Mesenchymal stem cell (in vitro differentiated cells and primary cell): ENCODE results near the gene FCER2.

Experiments used
- DNase-seq: peaks from one replicate; pipeline ENCODE4 v3.0.0-alpha.2; 2013
- H2AFZ ChIP-seq: one replicate; pipeline ENCODE4 v1.6.1; 2013; ENCODE audit warnings: low read depth, mild to moderate bottlenecking, control low read depth, inconsistent platforms, low read length, moderate library complexity
- H2AK5ac ChIP-seq: 2 replicates; pipeline ENCODE4 v1.6.1; 2013; ENCODE audit warnings: low read length, moderate library complexity, mild to moderate bottlenecking, inconsistent platforms; ENCODE audit not compliant: severe bottlenecking
- H2BK120ac ChIP-seq: one replicate; pipeline ENCODE4 v1.6.1; 2013; ENCODE audit warnings: low read depth, mild to moderate bottlenecking, inconsistent platforms, low read length, moderate library complexity
- H2BK12ac ChIP-seq, 2 experiments: one replicate each; pipeline ENCODE4 v1.6.1; 2013; ENCODE audit warnings: inconsistent platforms in 2 of 2, low read length in 2 of 2, mild to moderate bottlenecking in 2 of 2, moderate library complexity in 2 of 2, control low read depth in 1 of 2
- H2BK15ac ChIP-seq: one replicate; pipeline ENCODE4 v1.6.1; 2013; ENCODE audit warnings: mild to moderate bottlenecking, low read depth, inconsistent platforms; ENCODE audit not compliant: poor library complexity, severe bottlenecking
- H2BK5ac ChIP-seq: 2 replicates; pipeline ENCODE4 v1.6.1; 2013; ENCODE audit warnings: low read depth, mild to moderate bottlenecking, low read length, control low read depth, inconsistent platforms; ENCODE audit not compliant: poor library complexity, severe bottlenecking
- H3K14ac ChIP-seq, 2 experiments: one replicate each; pipeline ENCODE4 v1.6.1; 2013; ENCODE audit warnings: inconsistent platforms in 2 of 2, low read length in 2 of 2, control low read depth in 1 of 2, mild to moderate bottlenecking in 1 of 2, moderate library complexity in 1 of 2
- H3K18ac ChIP-seq, 2 experiments: one replicate each; pipeline ENCODE4 v1.6.1; 2013; ENCODE audit warnings: inconsistent platforms in 2 of 2, low read length in 2 of 2, control low read depth in 1 of 2, low read depth in 1 of 2, mild to moderate bottlenecking in 1 of 2
- H3K23ac ChIP-seq, 2 experiments: one replicate each; pipeline ENCODE4 v1.6.1; 2013; ENCODE audit warnings: inconsistent platforms in 2 of 2, low read length in 2 of 2, mild to moderate bottlenecking in 2 of 2, moderate library complexity in 2 of 2, control low read depth in 1 of 2
- H3K27ac ChIP-seq: 2 replicates; pipeline ENCODE4 v1.5.1; 2013; ENCODE audit warnings: mild to moderate bottlenecking, moderate library complexity, low read length, control low read depth, inconsistent platforms; ENCODE audit not compliant: poor library complexity, severe bottlenecking
- H3K27me3 ChIP-seq, 2 experiments: 2 replicates each; pipeline versions ENCODE4 v1.6.1 to v1.7.0; 2013; ENCODE audit warnings: low read length in 2 of 2, mild to moderate bottlenecking in 2 of 2, moderate library complexity in 2 of 2, control low read depth in 1 of 2, inconsistent platforms in 1 of 2; ENCODE audit not compliant: control insufficient read depth in 1 of 2, insufficient read depth in 1 of 2
- H3K36me3 ChIP-seq, 2 experiments: 2 replicates each; pipeline versions ENCODE4 v1.6.1 to v1.7.0; 2013; ENCODE audit warnings: low read length in 2 of 2, control low read depth in 1 of 2, inconsistent platforms in 1 of 2, low read depth in 1 of 2, mild to moderate bottlenecking in 1 of 2; ENCODE audit not compliant: insufficient read depth in 2 of 2, control insufficient read depth in 1 of 2
- H3K4ac ChIP-seq, 2 experiments: one replicate each; pipeline ENCODE4 v1.6.1; 2013; ENCODE audit warnings: inconsistent platforms in 2 of 2, low read length in 2 of 2, mild to moderate bottlenecking in 2 of 2, moderate library complexity in 2 of 2, control low read depth in 1 of 2, low read depth in 1 of 2
- H3K4me1 ChIP-seq: 2 replicates; pipeline ENCODE4 v1.6.1; 2013; ENCODE audit warnings: low read depth, low read length, control low read depth; ENCODE audit not compliant: control insufficient read depth, insufficient read depth
- H3K4me2 ChIP-seq: 2 replicates; pipeline ENCODE4 v1.6.1; 2013; ENCODE audit warnings: low read length, mild to moderate bottlenecking, inconsistent platforms; ENCODE audit not compliant: poor library complexity, severe bottlenecking
- H3K4me3 ChIP-seq, 2 experiments: 2 replicates each; pipeline versions ENCODE4 v1.5.1 to v1.7.0; 2013; ENCODE audit warnings: low read length in 2 of 2, mild to moderate bottlenecking in 2 of 2, control low read depth in 1 of 2, low read depth in 1 of 2; ENCODE audit not compliant: insufficient read depth in 1 of 2
- H3K79me1 ChIP-seq: replicated peaks from 2 replicates; pipeline ENCODE4 v1.6.1; 2013; ENCODE audit warnings: mild to moderate bottlenecking, control low read depth, low read length, inconsistent platforms; ENCODE audit not compliant: poor library complexity, severe bottlenecking
- H3K9ac ChIP-seq: 2 replicates; pipeline ENCODE4 v1.7.0; 2013; ENCODE audit warnings: mild to moderate bottlenecking, low read length, moderate library complexity
- H3K9me3 ChIP-seq: 2 replicates; pipeline ENCODE4 v1.7.0; 2013; ENCODE audit warnings: mild to moderate bottlenecking, low read length; ENCODE audit not compliant: control insufficient read depth
- H4K8ac ChIP-seq: one replicate; pipeline ENCODE4 v1.6.1; 2013; ENCODE audit warnings: inconsistent platforms, mild to moderate bottlenecking, low read length, moderate library complexity
- H4K91ac ChIP-seq: one replicate; pipeline ENCODE4 v1.6.1; 2013; ENCODE audit warnings: mild to moderate bottlenecking, low read length, inconsistent platforms
- WGBS: methylation state at CpG from one replicate; pipeline ENCODE4 v1.1.7; 2013; ENCODE audit warnings: mixed read lengths; 5-methylcytosine and 5-hydroxymethylcytosine counted together

FCER2 gene

GRCh38 chr19:7705387-7706187 lies 3.7 kb upstream of the FCER2 start:
- H3K23ac ChIP-seq: no peak overlapping the region
- H3K4ac ChIP-seq: no peak overlapping the region
- DNase-seq: no peak
- no peak overlapping the region for H3K9ac ChIP-seq
- no peak overlapping the region for H2BK12ac ChIP-seq
- H2BK120ac ChIP-seq: no peak overlapping the region
- no peaks in the 10 kb centered on the region for H3K79me1 ChIP-seq
- H2BK15ac ChIP-seq: no peak overlapping the region
- H4K8ac ChIP-seq: no peak overlapping the region
- no peak overlapping the region for H2AFZ ChIP-seq
- no peak overlapping the region for H3K4me2 ChIP-seq
- no peaks in the 10 kb centered on the region for H3K36me3 ChIP-seq
- no peak overlapping the region for H2BK5ac ChIP-seq
- H3K14ac ChIP-seq: no peak overlapping the region
- H3K27ac ChIP-seq: no peak overlapping the region
- no peak overlapping the region for H3K4me3 ChIP-seq
- no peak overlapping the region for H4K91ac ChIP-seq
- no peak overlapping the region for H3K18ac ChIP-seq
- WGBS: 87% methylated on average over 22 of the region's 24 CpGs
- no peaks in the 10 kb centered on the region for H3K4me1 ChIP-seq
- H3K9me3 ChIP-seq: no peaks in the 10 kb centered on the region
- no peak overlapping the region for H2AK5ac ChIP-seq
- H3K27me3 ChIP-seq: peaks cover 0 to 57% of the 10 kb centered on the region in 2 experiments

DNA sequence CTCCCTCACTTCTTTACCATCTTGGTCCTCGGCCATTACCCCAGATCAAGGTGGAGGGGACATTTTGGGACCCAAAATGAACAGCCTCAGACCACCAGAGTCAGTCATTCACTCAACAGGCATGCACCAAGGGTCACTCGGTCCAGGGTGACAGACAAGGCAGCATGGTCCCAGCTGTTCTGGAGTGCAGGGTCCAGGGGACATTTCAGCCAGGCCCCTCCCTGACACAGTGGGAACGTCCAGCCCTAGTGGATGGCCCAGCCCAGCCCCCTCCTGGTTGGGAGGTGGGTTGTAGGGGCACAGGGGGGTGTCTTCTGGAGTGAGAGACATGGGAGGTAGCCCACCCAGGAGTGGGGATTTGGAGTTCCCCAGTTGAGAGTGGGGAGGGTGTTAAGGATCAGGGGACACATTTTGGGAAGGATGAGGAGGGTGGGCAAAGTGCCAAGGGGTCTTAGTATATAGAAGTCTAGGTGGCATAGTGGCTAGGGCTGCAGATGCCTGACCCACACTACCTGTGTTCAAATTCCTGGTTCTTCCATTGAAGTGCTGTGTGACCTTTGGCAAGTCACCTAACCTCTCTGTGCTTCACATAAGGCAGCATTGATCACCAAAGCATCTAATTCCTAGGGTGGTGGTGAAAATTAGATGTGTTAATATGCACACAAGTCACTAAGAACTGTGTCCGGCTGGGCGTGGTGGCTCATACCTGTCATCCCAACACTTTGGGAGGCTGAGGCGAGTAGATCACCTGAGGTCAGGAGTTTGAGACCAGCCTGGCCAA lies 2.5 kb upstream of the FCER2 start:
- Histone ChIP-seq H3K27ac (no peak overlapping the region), H3K23ac (no peak overlapping the region), H4K91ac (no peak overlapping the region), H3K9ac (no peak overlapping the region), H3K36me3 (no peaks in the 10 kb centered on the region), H3K79me1 (no peaks in the 10 kb centered on the region), H3K18ac (no peak overlapping the region), H2AFZ (no peak overlapping the region), H2BK15ac (no peak overlapping the region), H3K27me3 (peaks cover 0 to 58% of the 10 kb centered on the region in 2 experiments), H4K8ac (no peak overlapping the region), H2AK5ac (no peak overlapping the region), H2BK120ac (no peak overlapping the region), H3K4me2 (no peak overlapping the region), H3K9me3 (no peaks in the 10 kb centered on the region), H2BK12ac (no peak overlapping the region), H3K4me1 (no peaks in the 10 kb centered on the region), H3K4ac (no peak overlapping the region), H3K14ac (no peak overlapping the region), H2BK5ac (no peak overlapping the region), H3K4me3 (no peak overlapping the region)
- DNase-seq: no peak
- WGBS: 79% methylated on average over 6 of the region's 6 CpGs

- peaks cover 9 to 68% of the 10 kb centered on the region in 2 experiments for H3K27me3 ChIP-seq
- no peaks in the 10 kb centered on the region for H3K4me1 ChIP-seq
- no peak overlapping the region for H3K4me3 ChIP-seq
- H3K79me1 ChIP-seq: no peaks in the 10 kb centered on the region
- no peak overlapping the region for H2BK120ac ChIP-seq
- no peak overlapping the region for H4K91ac ChIP-seq
- no peak overlapping the region for H2BK15ac ChIP-seq
- peak overlapping the region in 1 of 2 experiments; percentile 63 for H3K23ac ChIP-seq
- DNase-seq: no peak
- no peak overlapping the region for H4K8ac ChIP-seq
- H3K18ac ChIP-seq: no peak overlapping the region
- no peak overlapping the region for H2AFZ ChIP-seq
- H3K36me3 ChIP-seq: no peaks in the 10 kb centered on the region
- no peak overlapping the region for H3K4me2 ChIP-seq
- no peak overlapping the region for H2BK5ac ChIP-seq
- no peak overlapping the region for H3K14ac ChIP-seq
- H2BK12ac ChIP-seq: no peak overlapping the region
- WGBS: 78% methylated on average over 8 of the region's 8 CpGs
- H3K9me3 ChIP-seq: no peaks in the 10 kb centered on the region
- H3K9ac ChIP-seq: no peak overlapping the region
- no peak overlapping the region for H2AK5ac ChIP-seq
- no peak overlapping the region for H3K27ac ChIP-seq
- no peak overlapping the region for H3K4ac ChIP-seq
Observed at GRCh38 chr19:7703332-7703731, 1.4 kb upstream of the FCER2 start.

DNA sequence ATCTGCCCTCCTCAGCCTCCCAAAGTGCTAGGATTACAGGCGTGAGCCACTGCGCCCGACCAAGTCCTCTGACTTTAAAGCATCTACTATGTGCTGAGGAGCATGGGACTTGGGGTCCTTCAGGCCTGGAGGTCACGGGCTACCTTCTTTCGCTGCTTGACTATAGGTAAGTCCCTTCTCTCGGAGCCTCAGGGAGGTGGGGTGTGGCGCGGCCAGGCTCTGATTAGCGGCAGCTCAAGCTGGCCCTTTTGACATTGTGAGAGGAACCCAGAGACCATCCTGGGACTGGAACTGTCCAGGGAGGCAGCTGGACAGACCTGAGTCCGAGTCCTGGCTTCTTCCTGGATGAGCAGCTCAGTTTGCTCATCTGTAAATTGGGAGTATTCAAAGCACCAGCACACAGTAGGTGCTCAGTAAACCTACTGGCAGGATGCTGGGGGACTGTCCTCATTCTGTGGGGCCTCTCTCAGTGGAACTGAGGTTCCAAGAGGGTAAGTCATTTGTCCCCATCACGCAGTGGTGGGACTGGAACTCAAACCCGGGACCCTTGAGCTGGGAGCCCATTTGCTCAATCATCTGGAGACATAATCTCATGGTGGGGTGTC lies 780 bp downstream of the FCER2 start:
- H3K18ac ChIP-seq: no peak overlapping the region
- no peak overlapping the region for H3K23ac ChIP-seq
- WGBS: 92% methylated on average over 12 of the region's 12 CpGs
- no peak overlapping the region for H3K27ac ChIP-seq
- H4K8ac ChIP-seq: no peak overlapping the region
- no peaks in the 10 kb centered on the region for H3K36me3 ChIP-seq
- H2AFZ ChIP-seq: no peak overlapping the region
- no peak overlapping the region for H3K4me2 ChIP-seq
- H3K4me1 ChIP-seq: no peaks in the 10 kb centered on the region
- no peak overlapping the region for H3K4ac ChIP-seq
- no peaks in the 10 kb centered on the region for H3K79me1 ChIP-seq
- H3K27me3 ChIP-seq: peaks cover 18 to 76% of the 10 kb centered on the region in 2 experiments
- no peak overlapping the region for H4K91ac ChIP-seq
- H3K9me3 ChIP-seq: no peaks in the 10 kb centered on the region
- H3K4me3 ChIP-seq: no peak overlapping the region
- H2BK120ac ChIP-seq: no peak overlapping the region
- H2BK5ac ChIP-seq: no peak overlapping the region
- no peak overlapping the region for H2AK5ac ChIP-seq
- no peak for DNase-seq
- no peak overlapping the region for H3K9ac ChIP-seq
- H2BK15ac ChIP-seq: no peak overlapping the region
- H2BK12ac ChIP-seq: no peak overlapping the region
- H3K14ac ChIP-seq: no peak overlapping the region
